PC-3 (cell line): ENCODE measurements around the gene PTH1R. TPM values are rescaled to one million over a fixed set of nuclear protein-coding genes. Genes with fewer than 3 reads are reported as not detected.

ENCODE experiments used
- ATAC-seq: fragments of 200-7000 bp; cut with Tn5 transposase; 2 replicates; pipeline ENCODE4 v1.9.1; 2020; ENCODE audit warnings: mild to moderate bottlenecking, moderate library complexity
- BruUV-seq: library from RNA; stranded (reverse); fragments of 400-500 nt; replicated peaks from 2 replicates; lab custom pipeline; 2021; lab: Mats Ljungman, UMichigan
- CTCF ChIA-PET: fragments of 300-600 bp; sonication (Branson Sonifier 250); formaldehyde crosslinking; loops from one replicate; lab custom pipeline; 2022; ENCODE audit warnings: antibody characterized with exemption; lab: Charles Lee
- POLR2A ChIA-PET: fragments of 300-600 bp; sonication (Branson Sonifier 250); formaldehyde crosslinking; loops from one replicate; lab custom pipeline; 2022; ENCODE audit warnings: antibody characterized with exemption; ENCODE audit not compliant: unreplicated experiment; lab: Charles Lee
- DNase-seq: peaks from one replicate; pipeline ENCODE4 v3.0.0-alpha.2; 2015
- H2AFZ ChIP-seq: fragments of 300-600 bp; sonication (generic); 2 replicates; pipeline ENCODE4 v1.6.0; 2016; ENCODE audit warnings: antibody characterized with exemption, low read length
- H3F3A ChIP-seq: fragments of 300-600 bp; sonication (generic); one replicate; pipeline ENCODE4 v1.6.0; 2017; ENCODE audit warnings: antibody characterized with exemption, low read length, control low read depth, mild to moderate bottlenecking; ENCODE audit not compliant: unreplicated experiment
- H3K27ac ChIP-seq: fragments of 300-600 bp; sonication (generic); 2 replicates; pipeline ENCODE4 v1.5.1; 2016; ENCODE audit warnings: mild to moderate bottlenecking, low read length
- H3K27me3 ChIP-seq: fragments of 300-600 bp; sonication (generic); 2 replicates; pipeline ENCODE4 v1.6.1; 2016; ENCODE audit warnings: low read length, mixed read lengths
- H3K36me3 ChIP-seq: fragments of 300-600 bp; sonication (generic); 2 replicates; pipeline ENCODE4 v1.6.1; 2016; ENCODE audit warnings: low read depth, mixed run types, low read length, mixed read lengths
- H3K4me1 ChIP-seq: fragments of 300-600 bp; sonication (generic); 2 replicates; pipeline ENCODE4 v1.5.1; 2016; ENCODE audit warnings: low read length; ENCODE audit not compliant: insufficient read depth
- H3K4me2 ChIP-seq: fragments of 300-600 bp; sonication (generic); 2 replicates; pipeline ENCODE4 v1.6.0; 2016; ENCODE audit warnings: low read length
- H3K4me3 ChIP-seq: fragments of 300-600 bp; sonication (generic); 2 replicates; pipeline ENCODE4 v1.5.1; 2016; ENCODE audit warnings: mild to moderate bottlenecking, low read length, mixed read lengths
- H3K79me2 ChIP-seq: fragments of 300-600 bp; sonication (generic); 2 replicates; pipeline ENCODE4 v1.6.1; 2017; ENCODE audit warnings: low read length, mixed read lengths
- H3K9ac ChIP-seq: fragments of 300-600 bp; sonication (generic); 2 replicates; pipeline ENCODE4 v1.6.0; 2016; ENCODE audit warnings: mild to moderate bottlenecking, low read length
- H3K9me2 ChIP-seq: fragments of 300-600 bp; sonication (generic); replicated peaks from 2 replicates; pipeline ENCODE4 v1.6.1; 2016; ENCODE audit warnings: mixed run types, low read length, mixed read lengths
- H3K9me3 ChIP-seq: fragments of 300-600 bp; sonication (generic); 2 replicates; pipeline ENCODE4 v1.6.1; 2016; ENCODE audit warnings: low read length, mixed read lengths
- H4K20me1 ChIP-seq: fragments of 300-600 bp; sonication (generic); 2 replicates; pipeline ENCODE4 v1.6.1; 2016; ENCODE audit warnings: low read length, mixed read lengths
- CTCF ChIP-seq: fragments of 300-600 bp; sonication (generic); conservative IDR thresholded peaks from 2 replicates; pipeline ENCODE4 v1.5.1; 2017; ENCODE audit warnings: antibody characterized with exemption, low read depth, mild to moderate bottlenecking, low read length
- EZH2 ChIP-seq: fragments of 300-600 bp; sonication (generic); IDR thresholded peaks from one replicate; pipeline ENCODE4 v1.6.1; 2017; ENCODE audit warnings: antibody characterized with exemption, mild to moderate bottlenecking, low read length; ENCODE audit not compliant: unreplicated experiment
- EZH2phosphoT487 ChIP-seq: fragments of 300-600 bp; sonication (generic); IDR thresholded peaks from 2 replicates; pipeline ENCODE4 v1.6.1; 2018; ENCODE audit warnings: mild to moderate bottlenecking, antibody characterized with exemption, low read length, borderline replicate concordance
- intact Hi-C: fragments of 100-400 bp; cut with micrococcal nuclease; formaldehyde crosslinking; loops from 2 replicates; pipeline ENCODE4 v1.9.0; 2023
- total RNA-seq: library from RNA; depleted of rRNA; stranded (reverse); fragments of >200 nt; gene quantifications from 2 replicates; pipeline ENCODE4 v1.2.3, GENCODE V29; 2014

PTH1R gene
- total RNA-seq, 1 experiment from 2014 or later, result not detected

- H3K9me3 ChIP-seq, result no peaks in the 10 kb centered on the region
- H3K27me3 ChIP-seq, result no peaks in the 10 kb centered on the region
- H3K27ac ChIP-seq, result no peak overlapping the region
- CTCF ChIA-PET, result no interaction called here
- intact Hi-C loops, result no loop called here
- no peaks in the 10 kb centered on the region for H3F3A ChIP-seq
- no peaks in the 10 kb centered on the region for H3K9me2 ChIP-seq
- peaks cover 9% of the 10 kb centered on the region for H3K4me1 ChIP-seq
- no peaks in the 10 kb centered on the region for H3K79me2 ChIP-seq
- POLR2A ChIA-PET, result no interaction called here
- no peak overlapping the region for H3K4me3 ChIP-seq
- H3K36me3 ChIP-seq, result no peaks in the 10 kb centered on the region
- DNase-seq (no peak), ATAC-seq (no peak)
- no peak overlapping the region for H3K4me2 ChIP-seq
- H2AFZ ChIP-seq, result no peak overlapping the region
- no peaks in the 10 kb centered on the region for H4K20me1 ChIP-seq
- TF ChIP-seq EZH2, result no peak
- TF ChIP-seq EZH2phosphoT487, result no peak
- TF ChIP-seq CTCF, result no peak
- no peak overlapping the region for H3K9ac ChIP-seq
- no TSS peak for BruUV-seq
These were observed 23.5 kb downstream of the PTH1R start for GRCh38 chr3:46901061-46901460.

DNA sequence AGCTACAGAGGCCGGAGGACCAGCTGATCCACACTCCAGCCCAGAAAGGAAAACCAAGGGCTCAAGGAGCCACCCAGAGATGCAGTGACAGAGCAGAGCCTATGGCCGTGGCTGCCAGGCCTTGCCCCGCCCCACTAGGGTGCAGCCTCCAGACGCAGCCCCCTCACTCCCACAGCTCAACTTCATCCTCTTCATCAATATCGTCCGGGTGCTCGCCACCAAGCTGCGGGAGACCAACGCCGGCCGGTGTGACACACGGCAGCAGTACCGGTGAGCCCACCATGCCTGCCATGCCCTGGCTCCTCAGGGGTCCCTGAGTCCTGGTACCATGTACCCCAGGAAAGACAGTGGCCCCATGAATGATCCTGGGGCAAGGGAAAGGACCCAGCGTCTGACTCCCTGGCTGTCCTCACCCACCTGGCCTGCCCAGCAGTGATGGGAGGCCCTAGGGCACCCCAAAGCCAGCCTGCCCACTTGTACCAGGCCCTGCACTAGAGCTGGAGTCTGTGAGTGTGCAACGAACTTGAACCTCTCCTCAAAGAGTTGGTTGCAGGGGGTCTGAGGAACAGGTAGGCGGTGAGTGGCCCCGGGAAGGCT lies 24.2 kb downstream of the PTH1R start:
- peaks cover 9% of the 10 kb centered on the region for H3K4me1 ChIP-seq
- POLR2A ChIA-PET, result no interaction called here
- no peaks in the 10 kb centered on the region for H3K9me2 ChIP-seq
- intact Hi-C loops, result no loop called here
- BruUV-seq, result no TSS peak
- H3K27me3 ChIP-seq, result no peaks in the 10 kb centered on the region
- no peaks in the 10 kb centered on the region for H3K36me3 ChIP-seq
- H2AFZ ChIP-seq, result no peak overlapping the region
- H3K9ac ChIP-seq, result no peak overlapping the region
- H3F3A ChIP-seq, result no peaks in the 10 kb centered on the region
- no peak for DNase-seq
- no peaks in the 10 kb centered on the region for H3K79me2 ChIP-seq
- ATAC-seq, result no peak
- no peaks in the 10 kb centered on the region for H3K9me3 ChIP-seq
- H3K27ac ChIP-seq, result no peak overlapping the region
- no peaks in the 10 kb centered on the region for H4K20me1 ChIP-seq
- no peak for TF ChIP-seq EZH2
- no peak for TF ChIP-seq CTCF
- TF ChIP-seq EZH2phosphoT487, result no peak
- no peak overlapping the region for H3K4me3 ChIP-seq
- CTCF ChIA-PET, result no interaction called here
- H3K4me2 ChIP-seq, result no peak overlapping the region

- Histone ChIP-seq H3K4me1 (peaks cover 9% of the 10 kb centered on the region), H3K9me2 (no peaks in the 10 kb centered on the region), H3F3A (no peaks in the 10 kb centered on the region), H3K27ac (no peak overlapping the region), H3K4me3 (no peak overlapping the region), H3K36me3 (no peaks in the 10 kb centered on the region), H3K27me3 (no peaks in the 10 kb centered on the region), H2AFZ (no peak overlapping the region), H3K4me2 (no peak overlapping the region), H3K79me2 (no peaks in the 10 kb centered on the region), H4K20me1 (no peaks in the 10 kb centered on the region), H3K9ac (no peak overlapping the region), H3K9me3 (no peaks in the 10 kb centered on the region)
- DNase-seq (no peak), ATAC-seq (no peak)
- ChIA-PET CTCF (no interaction called here), POLR2A (no interaction called here)
- intact Hi-C loops, result no loop called here
- BruUV-seq, result no TSS peak
- TF ChIP-seq CTCF (no peak), EZH2 (no peak), EZH2phosphoT487 (no peak)
These were observed 24.7 kb downstream of the PTH1R start for GRCh38 chr3:46902188-46902631.
